KOPT-K1 (cell line): Measurements from ENCODE around the gene YWHAG.
"Not testable (repeated sequence)": the region's sequence is repeated elsewhere in the genome, so short reads cannot be mapped to it uniquely, and the experiment has no call there.

Experiments
- H3K27ac ChIP-seq: fragments of 200-600 bp; sonication (generic); 2 replicates; pipeline ENCODE4 v1.5.1; 2016; ENCODE audit warnings: antibody characterized with exemption, mild to moderate bottlenecking, low read depth, low read length; ENCODE audit not compliant: poor library complexity, severe bottlenecking
- H3K36me3 ChIP-seq: fragments of 200-600 bp; sonication (generic); 2 replicates; pipeline ENCODE4 v1.5.1; 2017; ENCODE audit warnings: antibody characterized with exemption, mild to moderate bottlenecking, low read length, moderate library complexity; ENCODE audit not compliant: insufficient read depth
- H3K9me3 ChIP-seq: fragments of 200-600 bp; sonication (generic); 2 replicates; pipeline ENCODE4 v1.5.1; 2017; ENCODE audit warnings: antibody characterized with exemption, low read length, mild to moderate bottlenecking; ENCODE audit not compliant: insufficient read depth, poor library complexity, severe bottlenecking

The YWHAG gene

DNA sequence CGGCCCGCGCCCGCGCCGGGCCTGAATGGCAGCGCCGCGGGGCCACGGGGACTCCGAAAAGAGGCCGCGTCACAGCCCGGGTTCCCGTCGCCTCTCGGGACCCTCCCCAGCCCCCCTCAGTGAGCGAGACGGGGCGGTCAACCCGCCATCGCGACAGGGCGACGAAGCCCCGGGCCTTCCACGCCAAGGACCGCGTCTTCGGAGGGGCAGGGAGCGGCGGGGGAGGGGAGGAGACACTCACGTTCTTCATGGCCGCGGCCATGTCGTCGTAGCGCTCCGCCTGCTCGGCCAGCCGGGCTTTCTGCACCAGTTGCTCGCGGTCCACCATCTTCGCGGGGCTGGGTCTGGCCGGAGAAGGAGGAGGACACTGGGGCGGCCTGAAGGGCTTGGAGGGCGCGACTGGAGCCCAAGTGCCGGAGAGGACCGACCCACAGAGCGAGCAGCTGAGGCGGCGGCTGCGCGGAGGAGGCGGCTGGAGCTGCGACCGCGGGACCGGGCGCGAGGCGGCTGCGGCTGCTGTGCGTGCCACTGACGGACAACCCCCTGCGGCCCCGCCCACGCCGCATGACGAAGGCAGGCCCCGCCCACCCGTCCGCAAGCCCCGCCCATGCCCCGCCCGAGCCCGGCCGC is at the start of gene YWHAG:
TSS of gene YWHAG (minus strand) at position 511 of the 630 bp plus-strand sequence. CDS start at position 328, 183 bp downstream.
- peaks cover 36% of the 10 kb centered on the region for H3K36me3 ChIP-seq
- H3K27ac ChIP-seq, result peak within 1 kb of the TSS; percentile 81
- no peaks in the 10 kb centered on the region for H3K9me3 ChIP-seq

DNA sequence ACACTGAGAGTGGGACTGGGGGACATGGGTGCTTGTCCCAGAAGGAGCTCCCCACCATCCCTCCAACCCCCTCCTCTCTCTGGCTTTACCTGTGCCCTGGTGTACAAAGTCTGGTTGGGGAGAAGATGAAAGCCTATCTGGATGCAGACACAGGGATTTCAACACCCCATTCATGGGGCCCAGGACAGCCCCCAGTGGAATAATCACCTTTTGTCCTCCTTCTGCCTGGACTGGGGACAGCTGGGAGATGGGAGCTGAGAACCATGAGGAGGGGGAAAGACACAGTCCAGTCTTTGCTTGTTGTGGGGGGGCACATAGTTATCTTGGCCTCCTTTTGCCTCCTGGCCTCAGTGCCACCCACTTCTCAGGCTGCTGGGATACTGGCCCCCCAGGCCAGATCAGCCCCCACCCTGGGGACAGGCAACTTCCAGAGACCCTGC is 49.4 kb upstream of the YWHAG start:
- H3K27ac ChIP-seq, result no peak overlapping the region
- H3K9me3 ChIP-seq, result no peaks in the 10 kb centered on the region
- no peaks in the 10 kb centered on the region for H3K36me3 ChIP-seq

- Histone ChIP-seq H3K9me3 (no peaks in the 10 kb centered on the region), H3K36me3 (no peaks in the 10 kb centered on the region), H3K27ac (no peak overlapping the region)
Measured at GRCh38 chr7:76407718-76408117, 48.9 kb upstream of the YWHAG start.

GRCh38 chr7:76405738-76406137 is 46.9 kb upstream of the YWHAG start:
- Histone ChIP-seq H3K9me3 (no peaks in the 10 kb centered on the region), H3K36me3 (no peaks in the 10 kb centered on the region), H3K27ac (no peak overlapping the region)

DNA sequence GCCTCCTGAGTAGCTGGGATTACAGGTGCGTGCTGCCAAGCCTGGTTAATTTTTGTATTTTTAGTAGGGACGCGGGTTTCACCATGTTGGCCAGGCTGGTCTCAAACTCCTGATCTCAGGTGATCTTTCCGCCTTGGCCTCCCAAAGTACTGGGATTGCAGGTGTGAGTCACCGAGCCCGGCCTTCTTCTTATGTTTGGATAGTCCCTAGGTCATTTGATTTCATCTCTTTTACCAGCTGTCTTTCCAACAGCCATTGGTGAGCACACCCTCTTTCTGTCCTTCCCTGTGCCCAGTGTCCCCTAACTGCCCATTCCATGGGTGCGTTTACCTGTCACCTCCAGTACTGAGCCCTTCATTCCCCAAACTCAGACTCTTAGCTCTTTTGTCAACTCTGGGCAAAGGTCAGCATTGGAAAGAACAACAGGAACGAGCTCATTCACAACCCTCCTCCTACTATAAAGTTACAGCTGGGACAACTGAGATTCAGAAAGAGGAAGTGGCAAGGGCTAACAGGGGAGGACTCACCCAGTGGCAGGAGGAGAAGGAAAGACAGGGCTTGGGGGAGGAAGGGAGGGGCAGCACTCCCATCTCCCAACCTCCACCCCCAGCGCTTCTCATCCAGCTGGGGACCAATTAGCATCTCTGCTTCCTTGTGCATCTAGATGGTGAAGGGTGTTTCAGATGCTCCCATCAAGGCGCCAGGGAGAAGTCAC is 45.1 kb upstream of the YWHAG start:
- Histone ChIP-seq H3K9me3 (no peaks in the 10 kb centered on the region), H3K36me3 (no peaks in the 10 kb centered on the region), H3K27ac (no peak overlapping the region)

DNA sequence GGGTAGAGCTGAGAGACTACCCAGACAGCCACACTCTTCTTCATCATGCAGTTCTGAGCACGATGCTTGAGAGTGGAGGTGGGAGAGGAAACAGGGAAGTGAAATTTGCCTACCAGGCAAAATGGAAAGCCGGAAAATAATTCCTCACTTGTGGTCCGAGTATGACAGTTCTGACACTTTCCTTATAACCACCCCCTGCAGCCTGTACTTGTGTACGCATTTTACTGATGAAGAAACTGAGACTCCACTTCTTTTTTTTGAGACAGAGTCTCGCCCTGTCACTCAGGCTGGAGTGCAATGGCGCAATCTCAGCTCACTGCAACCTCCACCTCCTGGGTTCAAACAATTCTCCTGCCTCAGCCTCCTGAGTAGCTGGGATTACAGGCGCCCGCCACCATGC is 44.3 kb upstream of the YWHAG start:
- not testable (repeated sequence) for H3K9me3 ChIP-seq, H3K36me3 ChIP-seq, H3K27ac ChIP-seq

- no peaks in the 10 kb centered on the region for H3K9me3 ChIP-seq
- no peak overlapping the region for H3K27ac ChIP-seq
- H3K36me3 ChIP-seq, result no peaks in the 10 kb centered on the region
Measured at GRCh38 chr7:76400248-76400647, 41.5 kb upstream of the YWHAG start.

GRCh38 chr7:76397409-76398183 is 38.8 kb upstream of the YWHAG start:
- Histone ChIP-seq H3K9me3 (no peaks in the 10 kb centered on the region), H3K27ac (no peak overlapping the region), H3K36me3 (no peaks in the 10 kb centered on the region)

GRCh38 chr7:76396864-76397263 is 38.1 kb upstream of the YWHAG start:
- Histone ChIP-seq H3K36me3 (no peaks in the 10 kb centered on the region), H3K9me3 (no peaks in the 10 kb centered on the region), H3K27ac (no peak overlapping the region)

DNA sequence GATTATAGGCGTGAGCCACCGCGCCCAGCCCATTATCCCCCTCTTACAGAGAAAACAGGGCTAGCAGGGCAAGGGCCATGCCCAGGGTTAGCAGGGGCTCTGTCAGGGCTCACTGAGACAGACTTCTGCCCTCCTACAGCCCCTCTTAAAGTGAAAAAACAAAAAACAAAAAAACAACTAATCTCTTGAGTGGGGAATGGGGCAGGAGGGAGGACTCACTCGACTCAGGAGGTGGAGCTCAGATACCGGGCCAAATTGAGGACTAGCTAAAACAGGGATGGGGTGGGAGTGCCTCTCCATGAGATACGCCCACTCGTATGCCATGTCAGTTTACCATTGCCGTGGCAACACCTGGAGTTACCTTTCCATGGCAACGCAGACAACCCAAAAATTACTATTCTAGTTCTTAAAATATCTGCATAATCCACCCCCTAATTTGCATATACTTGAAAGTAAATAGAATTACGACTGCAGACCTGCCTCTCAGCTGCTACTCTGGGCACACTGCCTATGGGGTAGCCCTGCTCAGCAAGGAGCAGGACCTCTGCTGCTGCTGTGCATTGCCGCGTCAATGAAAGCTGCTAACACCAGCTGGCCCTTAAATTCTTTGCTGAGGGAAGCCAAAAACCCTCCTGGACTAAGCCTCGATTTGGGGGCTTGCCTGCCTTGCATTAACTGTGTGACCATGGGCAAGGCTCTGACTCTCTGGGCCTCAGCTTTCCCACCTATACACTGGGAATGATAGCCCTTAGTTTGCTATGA is 37.4 kb upstream of the YWHAG start:
- Histone ChIP-seq H3K36me3 (no peaks in the 10 kb centered on the region), H3K27ac (no peak overlapping the region), H3K9me3 (no peaks in the 10 kb centered on the region)

- H3K9me3 ChIP-seq, H3K27ac ChIP-seq, H3K36me3 ChIP-seq: not testable (repeated sequence)
Measured at GRCh38 chr7:76395605-76395964, 36.8 kb upstream of the YWHAG start.

- Histone ChIP-seq H3K36me3 (no peaks in the 10 kb centered on the region), H3K9me3 (no peaks in the 10 kb centered on the region), H3K27ac (no peak overlapping the region)
Measured at GRCh38 chr7:76394957-76395356, 36.2 kb upstream of the YWHAG start.

GRCh38 chr7:76393116-76394031 is 34.6 kb upstream of the YWHAG start:
- H3K27ac ChIP-seq, result peak overlapping the region; percentile 72
- H3K36me3 ChIP-seq, result no peaks in the 10 kb centered on the region

DNA sequence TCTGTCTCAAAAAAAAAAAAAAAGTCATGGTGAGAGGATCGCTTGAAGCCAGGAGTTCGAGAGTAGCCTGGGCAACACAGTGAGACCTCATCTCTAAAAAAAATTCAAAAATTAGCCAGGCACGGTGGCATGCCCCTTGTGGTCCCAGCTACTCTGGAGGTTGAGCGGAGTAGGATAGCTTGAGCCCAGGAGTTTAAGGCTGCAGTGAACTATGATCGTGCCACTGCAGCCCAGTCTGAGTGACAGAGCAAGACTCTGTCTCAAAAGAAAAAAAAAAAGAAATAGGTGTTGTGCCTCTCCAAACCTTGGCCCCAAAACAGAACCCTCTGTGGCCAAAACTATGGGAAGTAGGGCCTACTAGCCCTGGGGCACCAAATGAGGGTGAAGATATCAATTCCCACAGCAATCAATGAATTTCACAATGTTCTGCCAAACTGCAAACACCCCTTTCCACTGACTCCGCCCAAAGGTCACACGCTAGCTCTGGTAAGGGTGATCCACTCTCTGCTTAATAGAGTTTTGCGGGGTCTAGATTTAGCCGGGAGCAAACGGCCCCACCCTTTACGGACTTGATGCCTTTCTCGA is 33.8 kb upstream of the YWHAG start:
- H3K27ac ChIP-seq, result peak overlapping the region; percentile 72
- H3K9me3 ChIP-seq, result no peaks in the 10 kb centered on the region
- no peaks in the 10 kb centered on the region for H3K36me3 ChIP-seq

More at GRCh38 chr7:76393116-76394031, 34.6 kb upstream of the YWHAG start:
- no peaks in the 10 kb centered on the region for H3K9me3 ChIP-seq
